ENCODE results near the gene TMEM63B.

Gene TMEM63B

DNA sequence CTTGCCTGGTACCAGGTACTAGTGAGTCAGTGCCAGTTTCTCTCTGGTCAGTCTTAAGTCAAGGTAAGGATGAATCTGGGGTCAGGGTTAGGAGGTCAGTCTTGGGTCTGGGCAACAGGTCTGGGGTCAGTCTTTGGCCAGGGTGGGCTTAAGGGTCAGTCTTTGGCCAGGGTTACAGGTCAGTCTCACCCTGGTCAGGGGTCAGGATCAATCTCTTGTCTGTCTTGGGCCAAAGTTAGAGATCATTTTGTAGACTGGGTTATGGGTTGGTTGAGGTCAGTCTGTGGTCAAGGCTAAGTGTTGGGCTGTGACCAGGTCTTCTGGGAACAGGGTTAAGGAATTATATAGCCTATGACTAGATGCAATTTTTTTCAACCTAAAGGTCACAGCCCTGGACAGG, 18.5 kb downstream of the TMEM63B start:
- DNase-seq (ENCODE audit: low spot score) = no peak

GRCh38 chr6:44146685-44147084, 19.3 kb downstream of the TMEM63B start:
- no peak for DNase-seq (ENCODE audit: low spot score)

DNA sequence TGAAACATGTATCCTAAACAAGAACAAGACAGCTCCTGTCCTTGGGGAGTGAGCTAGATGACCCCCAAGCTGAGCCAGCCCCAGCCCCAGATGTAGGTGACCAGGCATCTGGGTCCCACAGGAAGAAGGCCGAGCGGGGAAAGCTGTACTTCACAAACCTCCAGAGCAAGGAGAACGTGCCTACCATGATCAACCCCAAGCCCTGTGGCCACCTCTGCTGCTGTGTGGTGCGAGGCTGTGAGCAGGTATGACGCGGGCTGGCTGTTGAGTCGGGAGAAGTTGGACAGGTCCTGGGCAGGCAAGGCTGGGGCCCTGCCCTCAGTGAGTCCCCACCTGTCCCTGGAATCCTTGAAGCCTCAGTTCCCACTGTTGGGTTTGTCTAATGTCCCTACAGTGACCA, 19.9 kb downstream of the TMEM63B start:
- no peak for DNase-seq (ENCODE audit: low spot score)

DNA sequence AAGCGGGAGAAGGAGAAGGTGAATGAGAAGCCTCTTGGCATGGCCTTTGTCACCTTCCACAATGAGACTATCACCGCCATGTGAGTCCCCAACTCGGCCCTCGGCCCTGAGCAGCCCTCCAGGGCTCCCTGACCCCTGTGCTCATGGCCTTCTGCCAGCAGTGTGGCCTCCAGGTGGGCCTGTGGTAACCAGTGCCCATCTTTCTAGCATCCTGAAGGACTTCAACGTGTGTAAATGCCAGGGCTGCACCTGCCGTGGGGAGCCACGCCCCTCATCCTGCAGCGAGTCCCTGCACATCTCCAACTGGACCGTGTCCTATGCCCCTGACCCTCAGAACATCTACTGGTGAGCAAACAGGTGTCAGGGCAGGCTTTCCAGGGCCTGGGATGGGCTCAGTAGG, 21.0 kb downstream of the TMEM63B start:
- DNase-seq (ENCODE audit: low spot score) = no peak

DNA sequence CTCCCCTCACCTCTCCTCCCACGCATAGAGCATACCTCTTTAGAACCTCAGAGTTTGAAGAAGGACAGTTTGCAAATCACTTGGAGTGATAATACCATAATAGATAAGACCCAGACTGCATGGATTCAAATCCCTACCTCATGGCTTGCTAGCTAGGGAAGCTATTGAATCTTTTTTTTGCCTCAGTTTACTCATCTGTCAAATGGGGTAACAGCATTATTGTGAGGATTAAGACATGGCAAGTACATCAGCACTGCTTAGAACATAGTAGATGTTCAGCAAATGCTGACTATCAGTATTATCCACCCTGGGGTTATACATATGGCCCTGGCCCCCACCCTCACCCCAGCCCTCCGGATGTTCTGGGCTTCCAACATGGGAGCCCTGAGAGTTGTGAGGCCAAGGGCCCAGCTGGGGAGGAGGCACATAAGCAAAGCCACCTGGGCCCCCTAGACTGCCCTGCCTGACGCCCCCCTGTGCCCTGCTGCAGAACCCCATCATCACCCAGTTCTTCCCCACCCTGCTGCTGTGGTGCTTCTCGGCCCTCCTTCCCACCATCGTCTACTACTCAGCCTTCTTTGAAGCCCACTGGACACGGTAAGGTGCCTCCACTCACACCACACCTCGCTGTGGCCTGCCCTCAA, 22.1 kb downstream of the TMEM63B start:
- DNase-seq (ENCODE audit: low spot score) = no peak

DNA sequence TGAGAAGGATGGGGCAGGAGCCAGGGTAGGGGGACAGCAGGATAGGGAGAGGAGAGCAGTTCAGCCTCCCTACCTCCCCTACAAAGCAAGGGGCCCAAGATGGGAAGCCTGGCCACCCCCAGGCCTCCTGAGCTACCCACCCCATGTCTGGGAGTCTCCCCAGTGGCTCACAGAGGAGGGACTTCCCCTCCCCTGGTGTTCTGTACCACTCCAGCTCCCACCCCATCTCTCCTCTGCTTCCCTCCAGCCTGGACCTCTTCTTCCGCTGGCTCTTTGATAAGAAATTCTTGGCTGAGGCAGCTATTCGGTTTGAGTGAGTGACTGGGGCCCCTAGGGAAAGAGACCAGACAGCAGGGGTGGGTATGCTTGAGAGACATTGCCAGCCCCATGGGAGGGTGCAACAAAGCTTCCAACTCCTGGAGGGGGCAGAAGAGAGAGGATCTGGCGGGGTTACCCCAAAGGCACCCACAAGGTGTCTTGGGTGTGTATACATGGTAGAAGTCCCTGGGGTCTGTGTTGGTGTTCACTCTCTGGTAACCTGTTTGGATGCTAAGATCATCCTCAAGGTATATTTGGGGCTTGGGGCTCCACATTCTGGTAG, 23.1 kb downstream of the TMEM63B start:
- DNase-seq (ENCODE audit: low spot score) = no peak

DNA sequence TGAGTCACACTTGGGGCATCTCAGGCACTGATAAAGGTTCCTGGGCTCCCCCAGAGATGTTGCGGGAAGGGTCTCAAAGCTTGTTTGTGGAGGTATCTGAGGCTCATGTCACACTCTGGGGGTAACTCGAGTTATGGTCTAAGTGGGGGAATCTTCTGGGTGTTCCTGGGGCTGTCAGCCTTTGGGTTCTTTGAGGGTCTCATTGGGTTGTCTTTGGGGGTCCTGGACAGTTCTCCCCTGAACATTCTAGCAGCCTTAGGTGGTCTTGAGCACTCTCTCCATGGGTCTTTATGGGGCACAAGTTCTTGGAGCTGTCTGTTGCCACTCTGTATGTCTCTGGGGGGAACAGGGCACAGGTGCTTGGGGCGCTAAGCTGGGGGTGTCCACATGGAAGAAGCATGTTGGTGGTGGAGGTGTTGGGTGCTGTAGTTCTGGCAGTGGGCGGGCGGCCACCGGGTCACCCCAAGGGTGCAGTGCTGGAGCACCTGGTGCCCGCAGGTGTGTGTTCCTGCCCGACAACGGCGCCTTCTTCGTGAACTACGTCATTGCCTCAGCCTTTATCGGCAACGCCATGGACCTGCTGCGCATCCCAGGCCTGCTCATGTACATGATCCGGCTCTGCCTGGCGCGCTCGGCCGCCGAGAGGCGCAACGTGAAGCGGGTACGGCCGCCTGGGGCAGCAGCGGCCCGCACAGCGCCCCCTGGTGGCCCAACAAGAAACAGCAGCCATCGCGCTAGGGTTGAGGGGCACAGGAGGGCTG, 24.2 kb downstream of the TMEM63B start:
- peak; percentile 90 for DNase-seq (ENCODE audit: low spot score)

DNA sequence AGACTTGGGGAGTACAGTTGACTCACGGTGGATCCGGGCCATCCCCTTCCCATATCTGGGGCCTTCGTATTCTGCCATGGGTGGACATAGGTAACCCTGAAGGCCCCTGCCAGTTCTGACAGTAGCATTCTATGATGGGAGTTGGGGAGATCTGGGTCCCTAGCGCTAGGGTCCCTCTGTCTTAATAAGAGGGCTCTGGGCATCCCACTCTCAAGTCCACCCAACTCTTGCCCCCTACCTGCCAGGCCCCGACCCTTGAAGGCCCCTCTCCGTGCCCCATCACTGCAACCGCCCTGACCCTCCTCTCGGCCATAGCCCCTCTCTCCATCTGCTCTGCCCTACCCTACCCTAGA, 24.7 kb downstream of the TMEM63B start:
- no peak for DNase-seq (ENCODE audit: low spot score)

DNA sequence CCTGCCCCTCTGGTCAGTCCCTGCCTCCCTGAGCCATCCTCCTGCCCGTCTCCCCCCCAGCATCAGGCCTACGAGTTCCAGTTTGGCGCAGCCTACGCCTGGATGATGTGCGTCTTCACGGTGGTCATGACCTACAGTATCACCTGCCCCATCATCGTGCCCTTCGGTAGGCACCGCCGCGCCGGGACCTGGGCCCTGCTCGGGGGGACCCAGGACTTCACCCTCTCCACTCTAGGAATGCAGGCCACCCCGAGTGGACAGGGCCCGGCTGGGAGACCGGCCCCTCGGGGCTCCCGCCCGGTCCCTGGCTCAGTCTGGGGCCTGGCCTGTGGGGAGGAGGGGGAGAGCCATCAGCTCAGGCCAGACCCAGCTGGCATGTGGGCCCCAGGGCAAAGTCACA, 25.2 kb downstream of the TMEM63B start:
- DNase-seq (ENCODE audit: low spot score) = no peak

- DNase-seq (ENCODE audit: low spot score) = peak; percentile 43
Observed at GRCh38 chr6:44154067-44154466, 26.7 kb downstream of the TMEM63B start.

DNA sequence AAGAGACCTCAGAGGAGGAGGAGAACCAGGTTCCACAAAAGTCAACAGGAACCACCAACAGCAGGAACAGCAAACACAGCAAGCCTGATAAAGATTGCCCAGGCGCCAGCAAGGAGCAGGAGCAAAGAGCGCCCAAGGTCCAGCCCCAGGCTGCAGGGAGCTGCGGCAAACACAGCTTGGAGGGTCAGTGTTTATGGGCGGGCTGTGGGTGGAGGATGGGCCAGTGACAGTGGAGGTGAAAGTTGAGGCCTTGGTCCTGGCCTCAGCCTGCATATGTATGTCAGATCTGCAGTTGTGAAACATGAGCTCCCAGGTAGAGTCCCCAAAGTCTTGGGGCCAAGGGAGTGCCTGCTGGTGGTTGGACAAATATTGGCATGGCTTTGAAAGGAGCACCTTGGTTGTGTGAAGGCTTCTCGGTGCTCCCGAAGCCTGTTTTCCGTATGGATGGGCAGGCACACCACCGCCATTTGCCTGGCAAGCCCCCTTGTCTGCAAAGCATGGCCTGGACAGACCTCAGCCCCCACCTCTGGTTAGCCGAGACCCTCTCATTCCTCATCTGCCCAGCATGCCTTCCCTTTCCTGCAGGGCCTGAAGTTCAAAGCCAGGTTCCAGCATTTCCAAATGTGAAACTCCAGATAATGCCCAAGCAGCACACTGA, 29.3 kb downstream of the TMEM63B start:
- DNase-seq (ENCODE audit: low spot score) = peak; percentile 42

DNA sequence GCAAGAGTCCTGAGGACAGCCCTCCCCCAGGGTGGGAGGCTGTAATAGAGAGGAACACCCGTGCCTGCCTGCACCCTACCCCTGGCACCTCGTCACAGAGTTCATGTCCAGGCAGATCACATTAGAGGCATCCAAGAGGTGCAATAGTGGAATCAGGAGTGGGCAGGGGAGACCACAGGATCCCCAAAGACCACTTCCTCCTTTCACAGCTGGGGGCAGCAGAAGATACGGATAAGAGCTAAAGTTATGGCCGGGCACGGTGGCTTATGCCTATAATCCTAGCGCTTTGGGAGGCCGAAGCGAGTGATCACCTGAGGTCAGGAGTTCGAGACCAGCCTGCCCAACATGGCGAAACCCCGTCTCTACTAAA, 29.8 kb downstream of the TMEM63B start:
- DNase-seq (ENCODE audit: low spot score) = no peak

- DNase-seq (ENCODE audit: low spot score) = no peak
Observed at GRCh38 chr6:44158770-44159228, 31.4 kb downstream of the TMEM63B start, which contains the start of gene CAPN11. Gene CAPN11 (plus strand): TSS chr6:44158820. CDS start chr6:44158849, 29 bp downstream.

GRCh38 chr6:44161997-44162338, 34.6 kb downstream of the TMEM63B start:
- no peak for DNase-seq (ENCODE audit: low spot score)

DNA sequence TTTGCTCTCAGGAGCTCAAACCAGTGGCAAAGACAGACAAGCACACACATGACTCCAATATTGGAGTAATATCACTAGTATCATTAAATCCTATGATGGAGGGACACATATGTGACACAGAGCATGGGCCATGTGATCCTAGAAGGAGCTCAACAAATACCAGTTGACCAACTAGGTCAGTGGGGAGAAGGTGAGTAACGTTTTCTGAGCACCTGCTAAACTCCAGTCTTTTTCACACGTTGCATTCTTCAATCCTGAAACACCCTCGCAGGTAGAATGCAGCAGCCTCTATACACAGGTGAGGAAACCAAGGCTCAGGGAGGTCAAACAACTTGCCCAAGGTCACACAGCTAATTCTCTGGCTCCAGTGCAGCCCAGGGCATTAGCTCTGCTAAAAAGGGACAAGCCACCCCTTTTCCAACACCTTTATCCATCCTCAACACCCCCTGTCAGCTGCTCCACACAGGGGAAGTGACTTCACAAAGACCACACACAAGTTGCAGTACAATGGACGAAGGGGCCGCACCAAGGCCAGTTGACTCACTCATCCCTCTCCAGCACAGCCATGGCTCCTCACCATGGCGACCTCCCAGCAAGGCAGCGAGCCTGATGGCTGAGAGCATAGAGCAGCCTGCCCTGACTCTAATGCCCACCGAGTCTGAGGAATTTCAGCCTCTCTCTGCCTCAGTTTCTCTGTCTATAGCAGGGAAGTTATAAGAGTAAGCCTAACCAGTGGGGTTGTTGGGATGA, 35.7 kb downstream of the TMEM63B start:
- peak; percentile 44 for DNase-seq (ENCODE audit: low spot score)

- no peak for DNase-seq (ENCODE audit: low spot score)
Observed at GRCh38 chr6:44166116-44166515, 38.8 kb downstream of the TMEM63B start.

DNA sequence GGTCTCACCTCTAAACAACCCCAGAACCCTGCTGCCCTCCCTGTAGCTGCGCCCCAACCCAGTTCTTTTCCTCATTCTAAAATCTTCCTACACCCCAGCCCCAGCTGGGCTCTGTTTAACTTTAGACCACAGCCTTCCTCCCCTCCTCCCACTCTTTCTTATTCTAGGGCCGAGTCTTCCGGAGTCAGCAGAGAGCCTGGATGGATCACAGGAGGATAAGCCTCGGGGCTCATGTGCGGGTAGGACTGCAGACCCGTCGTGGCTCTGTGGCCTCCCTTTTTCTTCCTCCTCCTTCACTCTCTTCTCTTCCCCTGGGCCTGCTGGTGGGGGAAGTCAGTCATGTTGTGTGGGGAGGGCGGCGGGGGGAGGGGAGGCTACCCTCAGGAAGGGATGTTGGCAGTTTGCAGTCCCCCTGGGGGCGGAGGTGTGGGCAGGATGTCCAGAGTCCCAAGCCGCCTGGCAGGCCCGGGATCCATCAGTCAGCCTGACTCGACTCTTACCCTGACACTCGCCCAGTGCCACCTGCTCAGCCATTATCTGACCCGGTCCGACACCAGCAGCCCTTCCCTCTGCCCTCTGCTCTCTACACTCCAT, 39.3 kb downstream of the TMEM63B start:
- DNase-seq (ENCODE audit: low spot score) = no peak

GRCh38 chr6:44167567-44167966, 40.2 kb downstream of the TMEM63B start:
- DNase-seq (ENCODE audit: low spot score) = no peak

- DNase-seq (ENCODE audit: low spot score) = no peak
Observed at GRCh38 chr6:44169154-44169553, 41.8 kb downstream of the TMEM63B start.

DNA sequence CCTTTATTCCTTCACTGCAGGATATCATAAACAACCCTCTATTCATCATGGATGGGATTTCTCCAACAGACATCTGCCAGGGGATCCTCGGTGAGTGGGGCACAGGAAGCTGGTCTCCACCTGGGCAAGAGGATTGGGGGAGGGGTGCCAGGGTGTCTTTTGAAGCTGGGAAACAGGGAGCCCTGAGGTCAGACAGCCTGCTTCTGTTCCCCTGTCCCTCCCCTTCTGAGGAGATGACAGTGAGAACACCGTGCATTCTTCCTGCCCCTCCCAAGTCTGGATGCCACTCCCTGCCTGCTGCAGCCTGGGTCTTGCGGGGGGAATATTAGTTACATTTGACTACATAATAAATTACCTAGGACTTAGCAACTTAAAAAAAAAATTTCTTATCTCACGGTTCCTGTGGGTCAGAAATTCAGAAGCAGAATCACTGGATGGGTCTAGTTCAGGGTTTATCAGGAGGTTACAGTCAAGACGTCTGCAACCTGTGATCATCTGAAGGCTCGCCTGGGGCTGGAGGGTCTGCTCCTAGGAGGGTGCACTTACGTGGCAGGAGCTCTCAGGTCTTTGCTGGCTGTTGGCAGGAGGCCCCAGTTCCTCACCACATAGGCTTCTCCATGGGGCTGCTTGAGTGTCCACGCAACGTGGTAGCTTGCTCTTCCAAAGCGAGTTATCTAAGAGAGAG, 42.7 kb downstream of the TMEM63B start:
- DNase-seq (ENCODE audit: low spot score) = no peak

DNA sequence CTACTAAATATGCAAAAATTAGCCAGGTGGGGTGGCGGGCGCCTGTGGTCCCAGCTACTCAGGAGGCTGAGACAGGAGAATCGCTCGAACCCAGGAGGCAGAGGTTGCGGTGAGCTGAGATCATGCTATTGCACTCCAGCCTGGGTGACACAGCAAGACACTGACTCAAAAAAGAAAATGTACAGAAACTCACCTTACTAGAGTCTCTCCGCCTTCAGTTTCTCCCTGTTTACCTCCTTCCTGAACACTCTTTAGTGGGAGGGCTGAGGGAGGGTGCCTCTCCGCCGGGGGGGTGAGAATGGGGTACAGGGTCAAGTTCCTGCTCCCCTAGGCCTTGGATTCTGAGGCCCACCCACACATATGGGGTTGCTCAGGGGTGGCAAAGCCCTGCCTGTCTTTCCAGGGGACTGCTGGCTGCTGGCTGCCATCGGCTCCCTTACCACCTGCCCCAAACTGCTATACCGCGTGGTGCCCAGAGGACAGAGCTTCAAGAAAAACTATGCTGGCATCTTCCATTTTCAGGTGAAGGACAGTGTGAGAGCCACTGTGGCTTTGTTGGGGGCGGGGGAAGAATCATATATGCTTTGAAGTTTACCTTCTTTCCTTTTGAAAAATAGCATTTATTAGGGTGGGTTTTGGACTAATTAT, 44.7 kb downstream of the TMEM63B start:
- DNase-seq (ENCODE audit: low spot score) = no peak

Measured in ecto neural progenitor cell (in vitro differentiated cells).